OCI-LY3 (cell line): ENCODE results near the gene GPATCH8.
A peak's percentile ranks its signal among the peaks of the same experiment; 100 is the strongest.
"Not testable (repeated sequence)": the region's sequence is repeated elsewhere in the genome, so short reads cannot be mapped to it uniquely, and the experiment has no call there.

ENCODE experiments used
- H2AFZ ChIP-seq: fragments of 200-600, 300-600 bp; shearing (Covaris generic); 2 replicates; pipeline ENCODE4 v1.6.0; 2014; ENCODE audit warnings: antibody characterized with exemption, low read depth, low read length
- H3K27ac ChIP-seq: fragments of 200-600, 300-600 bp; sonication (generic); 2 replicates; pipeline ENCODE4 v1.5.1; 2014; ENCODE audit warnings: mild to moderate bottlenecking, low read length, moderate library complexity, mixed read lengths
- H3K27me3 ChIP-seq: fragments of 200-600, 300-600 bp; sonication (generic); 2 replicates; pipeline ENCODE4 v1.6.1; 2014; ENCODE audit warnings: low read depth, low read length, mixed read lengths
- H3K36me3 ChIP-seq: fragments of 200-600, 300-600 bp; sonication (generic); replicated peaks from 2 replicates; pipeline ENCODE3; 2014; ENCODE audit warnings: low read depth, low read length, mixed read lengths
- H3K4me1 ChIP-seq: fragments of 300-600, 200-600 bp; sonication (generic); 2 replicates; pipeline ENCODE4 v1.6.1; 2014; ENCODE audit warnings: low read length, mixed read lengths
- H3K4me2 ChIP-seq: fragments of 200-600, 300-600 bp; sonication (generic); 2 replicates; pipeline ENCODE4 v1.6.1; 2014; ENCODE audit warnings: low read length, mixed read lengths
- H3K4me3 ChIP-seq: fragments of 300-600, 200-600 bp; sonication (generic); 2 replicates; pipeline ENCODE4 v1.5.1; 2014; ENCODE audit warnings: antibody characterized with exemption, mild to moderate bottlenecking, low read length, moderate library complexity
- H3K79me2 ChIP-seq: fragments of 300-600, 200-600 bp; shearing (Covaris generic); 2 replicates; pipeline ENCODE4 v1.6.1; 2014; ENCODE audit warnings: mild to moderate bottlenecking, low read length, mixed read lengths
- H3K9ac ChIP-seq: fragments of 300-600, 200-600 bp; shearing (Covaris generic); 2 replicates; pipeline ENCODE4 v1.6.0; 2014; ENCODE audit warnings: mild to moderate bottlenecking, low read length, moderate library complexity
- H3K9me3 ChIP-seq: fragments of 200-600, 300-600 bp; shearing (Covaris generic); 2 replicates; pipeline ENCODE4 v1.6.1; 2014; ENCODE audit warnings: low read length, mixed read lengths; ENCODE audit not compliant: insufficient read depth
- H4K20me1 ChIP-seq: fragments of 200-600, 300-600 bp; sonication (generic); 2 replicates; pipeline ENCODE4 v1.6.1; 2016; ENCODE audit warnings: low read length, mixed read lengths; ENCODE audit not compliant: insufficient read depth
- EZH2phosphoT487 ChIP-seq: fragments of 200-600 bp; shearing (Covaris generic); IDR thresholded peaks from 2 replicates; pipeline ENCODE4 v1.6.1; 2018; ENCODE audit warnings: antibody characterized with exemption, mixed run types, low read depth
- TF ChIP-seq, protein P1 (sequence below): fragments of 200-600, 300-600 bp; sonication (generic); IDR thresholded peaks from 2 replicates; pipeline ENCODE4 v1.5.1; 2014; ENCODE audit warnings: antibody characterized with exemption, low read length, low read depth

GPATCH8 gene

DNA sequence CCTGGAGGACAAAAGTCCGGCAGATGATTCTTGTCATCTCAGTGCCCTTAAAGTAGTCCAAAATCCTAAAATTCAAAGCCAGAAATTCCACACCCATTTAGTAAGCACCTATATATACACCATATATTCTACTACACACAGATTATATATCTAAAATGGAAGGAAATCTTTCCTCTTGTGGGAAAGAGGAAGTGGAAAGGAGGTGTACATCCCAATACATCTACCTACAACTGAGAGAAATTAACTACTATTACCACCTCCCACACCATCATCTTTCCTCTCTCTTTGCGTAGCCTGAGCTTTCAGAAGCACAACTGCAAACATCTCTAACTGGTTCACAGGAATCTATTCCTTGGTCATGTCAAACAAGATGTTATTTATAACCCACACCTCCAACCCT, 108.4 kb downstream of the GPATCH8 start:
- no peaks in the 10 kb centered on the region for H3K27me3 ChIP-seq
- no peaks in the 10 kb centered on the region for H4K20me1 ChIP-seq
- H3K9ac ChIP-seq: no peak overlapping the region
- H3K27ac ChIP-seq: no peak overlapping the region
- peaks cover 18% of the 10 kb centered on the region for H3K36me3 ChIP-seq
- TF ChIP-seq, protein P1, sequence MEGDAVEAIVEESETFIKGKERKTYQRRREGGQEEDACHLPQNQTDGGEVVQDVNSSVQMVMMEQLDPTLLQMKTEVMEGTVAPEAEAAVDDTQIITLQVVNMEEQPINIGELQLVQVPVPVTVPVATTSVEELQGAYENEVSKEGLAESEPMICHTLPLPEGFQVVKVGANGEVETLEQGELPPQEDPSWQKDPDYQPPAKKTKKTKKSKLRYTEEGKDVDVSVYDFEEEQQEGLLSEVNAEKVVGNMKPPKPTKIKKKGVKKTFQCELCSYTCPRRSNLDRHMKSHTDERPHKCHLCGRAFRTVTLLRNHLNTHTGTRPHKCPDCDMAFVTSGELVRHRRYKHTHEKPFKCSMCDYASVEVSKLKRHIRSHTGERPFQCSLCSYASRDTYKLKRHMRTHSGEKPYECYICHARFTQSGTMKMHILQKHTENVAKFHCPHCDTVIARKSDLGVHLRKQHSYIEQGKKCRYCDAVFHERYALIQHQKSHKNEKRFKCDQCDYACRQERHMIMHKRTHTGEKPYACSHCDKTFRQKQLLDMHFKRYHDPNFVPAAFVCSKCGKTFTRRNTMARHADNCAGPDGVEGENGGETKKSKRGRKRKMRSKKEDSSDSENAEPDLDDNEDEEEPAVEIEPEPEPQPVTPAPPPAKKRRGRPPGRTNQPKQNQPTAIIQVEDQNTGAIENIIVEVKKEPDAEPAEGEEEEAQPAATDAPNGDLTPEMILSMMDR: no peak
- no peak for TF ChIP-seq EZH2phosphoT487
- H3K9me3 ChIP-seq: no peaks in the 10 kb centered on the region
- H3K4me2 ChIP-seq: no peak overlapping the region
- no peak overlapping the region for H3K4me3 ChIP-seq
- H3K4me1 ChIP-seq: peaks cover 2% of the 10 kb centered on the region; the same call in 1 of the 2 replicates
- H3K79me2 ChIP-seq: no peaks in the 10 kb centered on the region
- H2AFZ ChIP-seq: no peak overlapping the region

DNA sequence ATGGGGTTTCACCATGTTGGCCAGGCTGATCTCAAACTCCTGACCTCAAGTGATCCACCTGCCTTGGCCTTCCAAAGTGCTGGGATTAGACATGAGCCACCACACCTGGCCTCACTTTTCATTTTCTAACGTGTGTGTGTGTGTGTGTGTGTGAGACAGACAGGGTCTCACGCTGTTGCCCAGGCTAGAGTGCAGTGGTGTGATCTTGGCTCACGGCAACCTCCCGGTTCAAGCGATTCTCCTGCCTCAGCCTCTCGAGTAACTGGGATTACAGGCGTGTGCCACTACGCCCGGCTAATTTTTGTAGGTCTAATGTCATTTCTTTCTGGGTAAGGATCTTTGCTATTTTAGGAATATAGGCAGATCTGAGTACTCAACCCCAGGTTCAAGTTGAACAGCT, 109.1 kb downstream of the GPATCH8 start:
- H3K4me1 ChIP-seq, H3K27ac ChIP-seq, H3K9me3 ChIP-seq, H3K4me3 ChIP-seq, H3K9ac ChIP-seq, H3K27me3 ChIP-seq, H3K79me2 ChIP-seq, H3K4me2 ChIP-seq, H2AFZ ChIP-seq, H4K20me1 ChIP-seq: not testable (repeated sequence)
- H3K36me3 ChIP-seq: peaks cover 12% of the 10 kb centered on the region

DNA sequence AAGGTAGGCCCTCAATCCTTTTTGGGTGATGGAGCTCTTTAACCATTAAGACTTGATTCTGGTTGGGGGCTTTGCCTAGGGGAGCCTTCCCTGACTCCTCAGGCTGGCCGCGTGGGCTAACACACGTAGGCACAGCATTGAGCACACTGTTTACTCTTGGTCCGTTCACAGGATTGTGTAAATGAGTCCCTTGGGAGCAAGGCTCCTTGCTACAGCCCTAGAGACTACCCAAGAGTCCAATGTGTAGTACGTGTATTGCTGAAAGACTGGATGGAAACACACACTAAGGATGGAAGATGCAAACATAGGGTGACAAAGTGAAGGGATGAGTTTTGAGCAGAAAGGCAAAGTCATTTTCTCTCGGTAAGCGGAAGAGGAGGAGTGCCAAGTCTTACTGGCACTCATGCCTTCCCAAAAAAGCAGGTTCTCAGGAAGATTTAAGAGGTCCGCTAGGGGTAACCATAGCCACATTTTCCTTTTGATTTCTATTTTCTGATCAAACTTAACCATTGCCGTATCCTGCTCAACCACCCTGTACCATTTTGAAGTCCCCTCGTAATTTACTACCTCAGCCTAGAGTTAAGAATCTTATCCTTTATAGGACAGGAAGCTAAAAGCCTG, 112.8 kb downstream of the GPATCH8 start:
- no peaks in the 10 kb centered on the region for H3K79me2 ChIP-seq
- H3K9me3 ChIP-seq: no peaks in the 10 kb centered on the region
- H3K4me1 ChIP-seq: peaks cover 9% of the 10 kb centered on the region; the same call in 1 of the 2 replicates
- H4K20me1 ChIP-seq: no peaks in the 10 kb centered on the region
- H3K4me2 ChIP-seq: no peak overlapping the region
- H3K4me3 ChIP-seq: no peak overlapping the region
- TF ChIP-seq, protein P1: no peak
- TF ChIP-seq EZH2phosphoT487: no peak
- H2AFZ ChIP-seq: no peak overlapping the region
- no peaks in the 10 kb centered on the region for H3K36me3 ChIP-seq
- H3K27ac ChIP-seq: no peak overlapping the region
- H3K27me3 ChIP-seq: peaks cover 2% of the 10 kb centered on the region; the same call in 1 of the 2 replicates
- H3K9ac ChIP-seq: no peak overlapping the region

- Histone ChIP-seq H3K36me3 (no peaks in the 10 kb centered on the region), H3K4me2 (no peak overlapping the region), H3K27ac (no peak overlapping the region)
Measured at GRCh38 chr17:44389723-44390202, 113.4 kb downstream of the GPATCH8 start.

More at GRCh38 chr17:44389723-44390202, 113.4 kb downstream of the GPATCH8 start:
- TF ChIP-seq EZH2phosphoT487: no peak
- TF ChIP-seq, protein P1: no peak
- Histone ChIP-seq H3K27me3 (peaks cover 2% of the 10 kb centered on the region; the same call in 1 of the 2 replicates), H3K4me3 (no peak overlapping the region), H4K20me1 (no peaks in the 10 kb centered on the region), H3K79me2 (no peaks in the 10 kb centered on the region), H3K9ac (no peak overlapping the region), H2AFZ (peak overlapping the region; percentile 50; the same call in 1 of the 2 replicates), H3K4me1 (peaks cover 9% of the 10 kb centered on the region; the same call in 1 of the 2 replicates), H3K9me3 (no peaks in the 10 kb centered on the region)
